ENCODE results near the gene OVCA2. TPM values are rescaled to one million over a fixed set of nuclear protein-coding genes. Genes with fewer than 3 reads are reported as not detected.

The OVCA2 gene
- total RNA-seq, 1 experiment from 2014 or later, result 24.6 TPM

GRCh38 chr17:2051061-2051932 lies 9.5 kb downstream of the OVCA2 start:
- Histone ChIP-seq H3K18ac (ENCODE audit: insufficient read length, low read depth, low read length) (no peak overlapping the region), H2BK20ac (ENCODE audit: low read depth, low read length, poor library complexity, severe bottlenecking) (no peak overlapping the region)
- H3K4me3 Mint-ChIP-seq, result peak overlapping the region; percentile 38 to 67

More at GRCh38 chr17:2051061-2051932, 9.5 kb downstream of the OVCA2 start:
- H3K27me3 Mint-ChIP-seq (ENCODE audit: low read depth), result peaks cover 67% of the 10 kb centered on the region
- Histone ChIP-seq H2AK5ac (ENCODE audit: insufficient read length, low read length) (no peak overlapping the region), H3K23me2 (ENCODE audit: insufficient read length, low read depth, low read length, poor library complexity, severe bottlenecking) (peaks cover 6% of the 10 kb centered on the region), H3K4me1 (ENCODE audit: insufficient read depth, low read length) (no peaks in the 10 kb centered on the region), H4K20me1 (ENCODE audit: control insufficient read depth, insufficient read depth, insufficient read length) (peaks cover 4% of the 10 kb centered on the region), H3K79me2 (ENCODE audit: insufficient read depth, low read length) (no peaks in the 10 kb centered on the region), H2BK120ac (ENCODE audit: low read depth, low read length, poor library complexity, severe bottlenecking) (no peak overlapping the region), H4K91ac (ENCODE audit: insufficient read length, low read depth, low read length) (no peak overlapping the region), H3K27ac (ENCODE audit: insufficient read length, low read depth, low read length) (no peak overlapping the region), H4K5ac (ENCODE audit: insufficient read length, low read depth, low read length) (no peak overlapping the region), H3K14ac (ENCODE audit: insufficient read depth, low read length) (no peak overlapping the region; the same call in 1 of the 2 replicates), H2BK12ac (ENCODE audit: insufficient read length, low read depth, low read length) (no peak overlapping the region), H2BK15ac (ENCODE audit: low read depth, low read length) (no peak overlapping the region; the same call in 1 of the 2 replicates), H3K4ac (ENCODE audit: low read depth, low read length) (no peak overlapping the region), H3K9me3 (ENCODE audit: control insufficient read depth, low read depth, low read length) (no peaks in the 10 kb centered on the region), H3K23ac (ENCODE audit: insufficient read length, low read depth, low read length) (no peak overlapping the region), H3K27me3 (ENCODE audit: insufficient read depth, low read length) (peaks cover 51% of the 10 kb centered on the region), H2AFZ (ENCODE audit: low read length) (no peak overlapping the region), H3K4me2 (ENCODE audit: insufficient read depth, insufficient read length, low read length) (peak overlapping the region; percentile 17), H3T11ph (ENCODE audit: low read length) (no peak overlapping the region), H4K8ac (replicated peaks; ENCODE audit: insufficient read length, low read depth, low read length) (no peak overlapping the region), H3K56ac (ENCODE audit: insufficient read length, low read depth, low read length) (no peak overlapping the region), H3K79me1 (ENCODE audit: insufficient read depth, low read depth, low read length, poor library complexity, severe bottlenecking) (no peaks in the 10 kb centered on the region), H3K9ac (ENCODE audit: extremely low read depth, insufficient read length, low read length) (no peak overlapping the region), H2BK5ac (ENCODE audit: insufficient read length, low read length) (no peak overlapping the region)
- H3K27ac Mint-ChIP-seq, result no peak overlapping the region
- no CpG with 5 or more reads among the region's 81 CpGs for WGBS (ENCODE audit: extremely low coverage, insufficient read length, low lambda C conversion rate)
- no peaks in the 10 kb centered on the region; a peak in 2 of 7 replicates for H3K36me3 Mint-ChIP-seq (ENCODE audit: insufficient read depth in 1 of 3, low read depth in 3 of 3)
- no peaks in the 10 kb centered on the region for H3K9me3 Mint-ChIP-seq
- TF ChIP-seq, protein P1, sequence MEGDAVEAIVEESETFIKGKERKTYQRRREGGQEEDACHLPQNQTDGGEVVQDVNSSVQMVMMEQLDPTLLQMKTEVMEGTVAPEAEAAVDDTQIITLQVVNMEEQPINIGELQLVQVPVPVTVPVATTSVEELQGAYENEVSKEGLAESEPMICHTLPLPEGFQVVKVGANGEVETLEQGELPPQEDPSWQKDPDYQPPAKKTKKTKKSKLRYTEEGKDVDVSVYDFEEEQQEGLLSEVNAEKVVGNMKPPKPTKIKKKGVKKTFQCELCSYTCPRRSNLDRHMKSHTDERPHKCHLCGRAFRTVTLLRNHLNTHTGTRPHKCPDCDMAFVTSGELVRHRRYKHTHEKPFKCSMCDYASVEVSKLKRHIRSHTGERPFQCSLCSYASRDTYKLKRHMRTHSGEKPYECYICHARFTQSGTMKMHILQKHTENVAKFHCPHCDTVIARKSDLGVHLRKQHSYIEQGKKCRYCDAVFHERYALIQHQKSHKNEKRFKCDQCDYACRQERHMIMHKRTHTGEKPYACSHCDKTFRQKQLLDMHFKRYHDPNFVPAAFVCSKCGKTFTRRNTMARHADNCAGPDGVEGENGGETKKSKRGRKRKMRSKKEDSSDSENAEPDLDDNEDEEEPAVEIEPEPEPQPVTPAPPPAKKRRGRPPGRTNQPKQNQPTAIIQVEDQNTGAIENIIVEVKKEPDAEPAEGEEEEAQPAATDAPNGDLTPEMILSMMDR (conservative IDR thresholded peaks at IDR 0.05), result no peak
- peak; percentile 63 for DNase-seq
- H3K4me1 Mint-ChIP-seq, result peaks cover 8 to 9% of the 10 kb centered on the region in 2 experiments; a peak in 3 of 4 replicates

All from H9 (cell line).